Measurements from ENCODE around the gene CCDC152.
"Not testable (repeated sequence)": the region's sequence is repeated elsewhere in the genome, so short reads cannot be mapped to it uniquely, and the experiment has no call there.

CCDC152 gene, protein sequence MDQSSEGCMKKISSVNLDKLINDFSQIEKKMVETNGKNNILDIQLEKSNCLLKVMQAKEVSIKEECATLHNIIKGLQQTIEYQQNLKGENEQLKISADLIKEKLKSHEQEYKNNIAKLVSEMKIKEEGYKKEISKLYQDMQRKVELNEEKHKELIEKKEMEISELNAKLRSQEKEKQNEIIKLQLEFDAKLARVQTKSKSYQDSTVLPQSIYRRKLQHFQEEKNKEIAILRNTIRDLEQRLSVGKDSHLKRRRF

DNA sequence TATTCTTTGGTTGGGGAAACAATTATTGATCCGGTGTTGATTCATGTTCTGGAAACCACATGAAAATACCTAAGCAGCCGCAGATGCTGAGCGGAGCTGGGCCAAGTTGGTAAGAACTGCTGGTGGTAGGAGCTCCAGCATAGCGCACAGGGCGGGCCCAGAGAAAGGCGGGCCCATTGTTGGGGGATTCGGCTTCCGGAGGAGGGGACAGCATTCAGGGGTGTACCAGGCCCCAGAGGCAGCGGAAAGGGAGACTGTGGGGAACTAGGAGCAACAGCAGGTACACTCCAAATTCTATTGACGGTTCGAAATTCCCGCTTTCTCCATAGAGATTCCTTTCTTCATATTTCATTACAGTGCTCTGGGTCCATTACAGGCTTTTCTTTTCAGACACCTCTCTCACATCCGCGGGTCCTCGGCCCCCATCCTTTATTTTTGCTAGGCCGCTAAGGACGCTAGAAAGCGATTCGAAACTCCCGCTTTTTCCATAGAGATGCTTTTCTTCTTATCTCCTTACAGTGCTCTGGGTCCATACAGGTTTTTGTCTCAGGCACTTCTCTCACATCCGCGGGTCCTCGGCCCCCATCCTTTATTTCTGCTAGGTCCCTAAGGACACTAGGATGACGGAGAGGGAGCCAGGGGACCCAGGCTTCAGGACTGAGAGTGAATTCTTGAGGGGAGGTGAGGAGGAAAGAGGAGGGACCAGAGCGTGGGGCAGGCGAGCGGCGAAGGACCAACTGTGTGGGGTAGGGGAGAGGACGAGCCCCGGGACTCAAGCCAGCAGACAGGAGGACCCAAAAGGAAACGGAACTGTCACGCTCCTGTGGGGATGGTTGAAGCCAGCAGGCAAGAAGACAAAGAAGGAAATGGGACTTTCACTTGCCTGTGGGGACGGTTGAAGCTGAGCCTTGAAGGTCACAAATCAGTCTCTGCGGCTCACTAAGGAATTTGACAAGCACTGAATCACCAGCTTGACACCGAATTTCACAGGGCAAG lies at the start of gene CCDC152:
Gene CCDC152 (plus strand): TSS at position 213 of the 996 bp plus-strand sequence. CDS start 2,304 bp downstream, outside the sequence.
- in situ Hi-C loops (cut with MboI; ENCODE audit: low sequenced_read_pairs), result no loop called here

DNA sequence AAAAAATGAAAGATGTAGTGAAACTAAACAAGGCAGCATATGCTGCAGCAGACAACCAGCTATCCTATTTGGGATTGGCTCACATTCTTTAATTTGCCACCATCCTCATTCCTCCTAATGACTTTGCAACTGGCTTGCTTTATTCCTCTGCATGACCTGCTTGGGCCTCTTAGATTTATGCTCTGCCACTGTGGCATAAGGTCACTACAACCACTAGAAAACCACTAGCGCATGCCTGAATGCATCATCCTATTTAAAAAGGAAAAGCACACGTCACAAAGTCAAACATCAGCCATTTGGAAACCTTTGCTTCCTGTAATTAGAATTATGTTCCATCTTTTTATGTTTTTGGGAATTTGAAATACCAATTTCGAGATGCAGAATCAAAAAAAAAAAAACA lies 40.8 kb upstream of the CCDC152 start:
- in situ Hi-C loops (cut with MboI; ENCODE audit: low sequenced_read_pairs), result no loop called here

DNA sequence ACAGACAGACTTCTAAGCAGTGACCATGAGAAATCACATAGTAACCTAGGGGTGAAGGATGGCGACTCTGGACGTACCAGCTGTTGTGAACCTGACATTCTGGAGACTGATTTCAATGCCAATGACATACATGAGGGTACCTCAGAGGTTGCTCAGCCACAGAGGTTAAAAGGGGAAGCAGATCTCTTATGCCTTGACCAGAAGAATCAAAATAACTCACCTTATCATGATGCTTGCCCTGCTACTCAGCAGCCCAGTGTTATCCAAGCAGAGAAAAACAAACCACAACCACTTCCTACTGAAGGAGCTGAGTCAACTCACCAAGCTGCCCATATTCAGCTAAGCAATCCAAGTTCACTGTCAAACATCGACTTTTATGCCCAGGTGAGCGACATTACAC lies 38.0 kb upstream of the CCDC152 start:
- in situ Hi-C loops (cut with MboI; ENCODE audit: low sequenced_read_pairs), result no loop called here

DNA sequence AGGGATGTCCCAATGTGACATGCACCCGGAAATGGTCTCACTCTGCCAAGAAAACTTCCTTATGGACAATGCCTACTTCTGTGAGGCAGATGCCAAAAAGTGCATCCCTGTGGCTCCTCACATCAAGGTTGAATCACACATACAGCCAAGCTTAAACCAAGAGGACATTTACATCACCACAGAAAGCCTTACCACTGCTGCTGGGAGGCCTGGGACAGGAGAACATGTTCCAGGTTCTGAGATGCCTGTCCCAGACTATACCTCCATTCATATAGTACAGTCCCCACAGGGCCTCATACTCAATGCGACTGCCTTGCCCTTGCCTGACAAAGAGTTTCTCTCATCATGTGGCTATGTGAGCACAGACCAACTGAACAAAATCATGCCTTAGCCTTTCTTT lies 37.6 kb upstream of the CCDC152 start:
- in situ Hi-C loops (cut with MboI; ENCODE audit: low sequenced_read_pairs), result no loop called here

DNA sequence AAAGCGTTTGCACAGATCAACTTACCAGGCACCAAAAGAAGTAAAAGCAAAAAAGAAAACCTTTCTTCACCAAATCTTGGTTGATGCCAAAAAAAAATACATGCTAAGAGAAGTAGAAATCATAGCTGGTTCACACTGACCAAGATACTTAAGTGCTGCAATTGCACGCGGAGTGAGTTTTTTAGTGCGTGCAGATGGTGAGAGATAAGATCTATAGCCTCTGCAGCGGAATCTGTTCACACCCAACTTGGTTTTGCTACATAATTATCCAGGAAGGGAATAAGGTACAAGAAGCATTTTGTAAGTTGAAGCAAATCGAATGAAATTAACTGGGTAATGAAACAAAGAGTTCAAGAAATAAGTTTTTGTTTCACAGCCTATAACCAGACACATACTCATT lies 36.4 kb upstream of the CCDC152 start:
- in situ Hi-C loops (cut with MboI; ENCODE audit: low sequenced_read_pairs), result no loop called here

DNA sequence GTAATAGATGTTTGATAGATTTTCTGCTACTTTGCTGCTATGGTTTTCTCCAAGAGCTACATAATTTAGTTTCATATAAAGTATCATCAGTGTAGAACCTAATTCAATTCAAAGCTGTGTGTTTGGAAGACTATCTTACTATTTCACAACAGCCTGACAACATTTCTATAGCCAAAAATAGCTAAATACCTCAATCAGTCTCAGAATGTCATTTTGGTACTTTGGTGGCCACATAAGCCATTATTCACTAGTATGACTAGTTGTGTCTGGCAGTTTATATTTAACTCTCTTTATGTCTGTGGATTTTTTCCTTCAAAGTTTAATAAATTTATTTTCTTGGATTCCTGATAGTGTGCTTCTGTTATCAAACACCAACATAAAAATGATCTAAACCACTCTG lies 35.1 kb upstream of the CCDC152 start:
- in situ Hi-C loops (cut with MboI; ENCODE audit: low sequenced_read_pairs), result no loop called here

DNA sequence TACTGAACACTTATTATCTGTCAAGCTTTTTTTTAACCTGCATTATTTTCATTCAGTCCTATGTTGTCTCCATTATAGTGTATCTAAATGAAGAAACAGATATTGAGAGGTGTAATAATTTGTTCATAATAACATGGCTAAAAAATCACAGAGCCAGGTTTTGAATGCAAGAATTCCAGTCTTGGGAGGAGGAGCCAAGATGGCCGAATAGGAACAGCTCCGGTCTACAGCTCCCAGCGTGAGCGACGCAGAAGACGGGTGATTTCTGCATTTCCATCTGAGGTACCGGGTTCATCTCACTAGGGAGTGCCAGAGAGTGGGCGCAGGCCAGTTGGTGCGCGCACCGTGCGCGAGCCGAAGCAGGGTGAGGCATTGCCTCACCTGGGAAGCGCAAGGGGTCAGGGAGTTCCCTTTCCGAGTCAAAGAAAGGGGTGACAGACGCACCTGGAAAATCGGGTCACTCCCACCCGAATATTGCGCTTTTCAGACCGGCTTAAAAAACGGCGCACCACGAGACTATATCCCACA lies 22.0 kb upstream of the CCDC152 start:
- in situ Hi-C loops (cut with MboI; ENCODE audit: low sequenced_read_pairs), result not testable (repeated sequence)

DNA sequence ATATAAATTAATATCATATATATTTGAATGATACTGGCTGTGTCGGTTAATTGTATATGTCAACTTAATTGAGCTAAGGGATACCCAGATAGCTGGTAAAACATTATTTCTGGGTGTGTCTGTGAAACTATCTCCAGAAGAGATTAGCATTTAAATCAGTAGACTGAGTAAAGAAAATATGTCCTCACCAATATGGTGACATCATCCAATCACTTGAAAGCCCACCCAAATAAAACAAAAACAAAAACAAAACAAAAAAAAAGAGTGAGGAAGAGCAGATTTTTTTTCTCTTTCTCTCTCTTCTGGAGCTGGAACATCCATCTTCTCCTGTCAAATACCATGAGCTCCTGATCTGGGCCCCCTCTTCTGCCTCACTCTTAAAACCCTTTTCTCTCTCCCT lies 15.7 kb upstream of the CCDC152 start:
- in situ Hi-C loops (cut with MboI; ENCODE audit: low sequenced_read_pairs), result no loop called here

DNA sequence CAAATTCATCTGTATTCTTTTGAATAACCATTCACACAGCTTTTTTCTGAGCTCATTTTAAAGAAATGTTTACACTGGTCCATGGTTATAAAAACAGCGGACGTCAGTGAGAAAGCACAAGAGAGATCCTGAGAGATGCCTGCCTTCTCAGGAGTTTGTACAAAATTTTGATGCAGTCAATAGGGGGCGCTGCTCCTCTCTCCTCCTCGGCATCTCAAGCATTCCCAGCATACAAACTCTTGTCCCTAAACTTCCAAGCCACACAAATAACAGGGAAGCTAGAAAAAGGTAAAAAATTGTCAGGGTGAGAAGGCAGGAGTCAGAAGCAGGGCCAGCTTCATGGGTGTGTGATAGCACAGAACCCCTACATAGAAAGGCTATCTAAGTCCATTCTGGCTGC lies 11.2 kb upstream of the CCDC152 start:
- in situ Hi-C loops (cut with MboI; ENCODE audit: low sequenced_read_pairs), result no loop called here

DNA sequence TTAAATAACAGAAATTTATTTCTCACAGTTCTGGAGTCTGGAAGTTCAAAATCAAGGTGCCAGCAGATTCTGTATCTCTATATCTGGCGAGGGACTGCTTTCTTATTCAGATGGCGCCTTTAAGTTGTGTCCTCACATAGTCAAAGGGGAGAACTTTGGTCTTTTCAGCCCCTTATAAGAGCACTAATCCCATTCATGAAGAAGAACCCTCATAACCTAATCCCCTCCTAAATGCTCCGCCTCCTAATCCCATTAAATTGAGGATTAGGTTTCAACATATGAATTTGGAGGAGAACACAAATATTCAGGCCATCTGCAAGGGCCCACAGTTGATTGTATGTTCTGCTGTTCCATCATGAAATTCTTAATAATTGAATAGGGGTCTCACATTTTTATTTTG lies 10.8 kb upstream of the CCDC152 start:
- in situ Hi-C loops (cut with MboI; ENCODE audit: low sequenced_read_pairs), result no loop called here

DNA sequence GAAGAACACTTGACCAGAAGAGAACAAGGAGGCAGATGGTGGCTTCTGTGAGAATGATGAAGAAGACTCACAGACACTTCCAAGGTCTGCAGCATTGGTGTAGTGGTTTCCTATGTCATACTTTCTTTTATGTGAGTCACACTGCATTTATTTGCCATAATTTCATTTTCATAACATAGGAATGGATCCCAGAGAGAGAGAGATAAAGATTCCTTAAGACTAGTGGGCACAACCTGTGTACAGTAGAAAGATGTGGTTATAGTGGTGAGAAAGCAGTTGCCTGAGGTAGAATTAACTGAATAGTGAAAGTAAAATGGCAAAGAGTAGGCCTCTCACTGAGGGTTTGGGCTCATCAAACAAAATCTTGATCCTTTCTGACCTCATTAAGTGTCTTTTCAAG lies 7.6 kb upstream of the CCDC152 start:
- in situ Hi-C loops (cut with MboI; ENCODE audit: low sequenced_read_pairs), result no loop called here

DNA sequence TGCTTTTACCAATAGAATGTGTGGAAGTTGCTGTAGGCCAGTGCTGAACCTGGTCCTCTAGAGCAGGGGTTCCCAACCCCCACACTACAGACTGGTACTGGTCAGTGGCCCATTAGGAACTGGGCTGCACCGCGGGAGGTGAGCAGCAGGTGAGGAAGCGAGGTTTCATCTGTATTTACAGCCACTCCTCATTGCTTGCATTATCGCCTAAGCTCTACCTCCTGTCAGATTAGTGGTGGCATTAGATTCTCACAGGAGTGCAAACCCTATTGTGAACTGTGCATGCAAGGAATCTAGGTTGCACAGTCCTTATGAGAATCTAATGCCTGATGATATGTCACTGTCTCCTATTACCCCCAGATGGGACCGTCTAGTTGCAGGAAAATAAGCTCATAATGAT lies 6.1 kb upstream of the CCDC152 start:
- in situ Hi-C loops (cut with MboI; ENCODE audit: low sequenced_read_pairs), result no loop called here

DNA sequence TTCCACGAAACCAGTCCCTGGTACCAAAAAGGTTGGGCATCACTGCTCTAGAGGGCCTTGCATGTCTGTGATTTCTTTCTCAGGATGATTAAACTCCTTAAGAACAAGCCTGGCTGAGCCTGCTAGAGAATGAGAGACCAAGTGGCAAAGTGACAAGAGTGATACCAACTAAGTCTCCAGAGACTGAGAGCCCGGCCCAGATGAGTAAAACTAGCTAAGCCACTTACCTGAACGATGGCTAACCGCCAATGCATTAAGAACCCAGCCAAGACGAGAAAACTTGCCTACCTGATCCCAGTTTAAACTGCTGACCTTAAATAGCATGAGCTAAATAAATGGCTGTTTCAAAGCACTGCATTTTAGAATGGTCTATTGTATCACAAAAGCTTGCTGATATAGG lies 5.6 kb upstream of the CCDC152 start:
- in situ Hi-C loops (cut with MboI; ENCODE audit: low sequenced_read_pairs), result no loop called here

DNA sequence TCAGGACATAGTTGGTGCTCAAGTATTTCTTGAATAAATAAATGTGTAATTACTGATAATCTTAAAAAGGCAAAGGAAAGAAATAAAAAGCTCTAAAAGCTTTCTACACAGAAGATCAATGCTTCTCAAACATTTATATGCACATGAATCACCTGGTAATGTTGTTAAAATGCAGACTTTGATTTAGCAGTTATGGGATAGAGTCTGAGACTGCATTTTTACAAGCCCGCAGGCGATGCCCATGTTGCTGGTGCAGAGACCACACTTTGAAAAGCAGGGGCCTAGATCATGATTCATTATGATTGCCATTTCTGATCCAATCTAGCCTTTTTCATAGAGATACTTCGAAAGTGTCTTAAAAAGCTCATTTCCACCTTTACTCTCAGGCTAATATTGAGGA lies 3.5 kb upstream of the CCDC152 start:
- in situ Hi-C loops (cut with MboI; ENCODE audit: low sequenced_read_pairs), result no loop called here

DNA sequence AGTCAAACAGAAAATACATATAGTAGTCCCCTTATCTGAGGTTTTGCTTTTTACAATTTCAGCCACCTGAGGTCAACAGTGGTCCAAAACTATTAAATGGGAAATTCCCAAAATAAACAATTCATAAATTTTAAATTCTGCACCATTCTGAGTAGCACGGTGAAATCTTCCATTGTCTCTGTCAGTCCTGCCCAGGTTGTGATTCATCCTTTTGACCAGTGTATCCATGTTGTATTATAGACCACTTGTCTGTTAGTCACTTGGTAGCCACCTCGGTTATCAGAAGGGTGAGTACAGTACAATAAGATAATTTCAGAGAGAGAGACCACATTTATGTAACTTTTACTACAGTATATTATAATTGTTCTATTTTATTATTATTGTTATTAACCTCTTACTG lies 2.8 kb downstream of the CCDC152 start:
- in situ Hi-C loops (cut with MboI; ENCODE audit: low sequenced_read_pairs), result no loop called here

DNA sequence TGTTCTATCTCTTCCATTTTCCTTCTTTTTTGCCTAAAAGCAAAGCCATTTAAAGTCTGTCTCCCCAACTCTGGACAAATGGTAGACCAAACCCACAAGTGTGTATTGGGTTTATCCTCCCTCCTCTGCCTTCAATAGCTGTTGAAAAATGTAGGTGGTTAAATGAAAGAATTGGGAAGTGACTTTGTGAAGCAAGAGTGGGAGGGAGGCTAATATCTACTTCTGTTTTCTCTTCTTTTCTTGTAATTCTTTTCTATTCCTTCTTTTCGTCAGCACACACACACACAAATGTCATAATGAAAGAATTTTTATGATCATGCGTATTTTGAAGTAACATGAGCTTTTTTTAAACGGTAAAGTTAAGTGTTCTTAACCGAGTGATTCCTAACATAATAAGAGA lies 3.8 kb downstream of the CCDC152 start:
- in situ Hi-C loops (cut with MboI; ENCODE audit: low sequenced_read_pairs), result no loop called here

DNA sequence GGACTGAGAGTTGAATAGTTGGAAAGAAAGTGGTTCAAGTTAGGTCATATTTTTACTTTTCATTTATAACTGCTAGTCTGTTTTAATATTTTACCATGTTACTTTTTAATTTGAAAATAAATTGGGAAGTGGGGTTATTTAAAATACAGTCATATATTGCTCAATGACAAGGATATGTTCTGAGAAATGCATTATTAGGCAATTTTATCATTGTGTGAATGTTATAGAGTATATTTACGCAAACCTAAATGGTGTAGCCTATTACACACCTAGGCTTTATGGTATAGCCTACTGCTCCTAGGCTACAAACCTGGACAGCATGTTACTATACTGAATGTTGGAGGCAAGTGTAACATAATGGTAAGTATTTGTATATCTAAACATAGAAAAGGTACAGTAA lies 5.2 kb downstream of the CCDC152 start:
- in situ Hi-C loops (cut with MboI; ENCODE audit: low sequenced_read_pairs), result no loop called here

DNA sequence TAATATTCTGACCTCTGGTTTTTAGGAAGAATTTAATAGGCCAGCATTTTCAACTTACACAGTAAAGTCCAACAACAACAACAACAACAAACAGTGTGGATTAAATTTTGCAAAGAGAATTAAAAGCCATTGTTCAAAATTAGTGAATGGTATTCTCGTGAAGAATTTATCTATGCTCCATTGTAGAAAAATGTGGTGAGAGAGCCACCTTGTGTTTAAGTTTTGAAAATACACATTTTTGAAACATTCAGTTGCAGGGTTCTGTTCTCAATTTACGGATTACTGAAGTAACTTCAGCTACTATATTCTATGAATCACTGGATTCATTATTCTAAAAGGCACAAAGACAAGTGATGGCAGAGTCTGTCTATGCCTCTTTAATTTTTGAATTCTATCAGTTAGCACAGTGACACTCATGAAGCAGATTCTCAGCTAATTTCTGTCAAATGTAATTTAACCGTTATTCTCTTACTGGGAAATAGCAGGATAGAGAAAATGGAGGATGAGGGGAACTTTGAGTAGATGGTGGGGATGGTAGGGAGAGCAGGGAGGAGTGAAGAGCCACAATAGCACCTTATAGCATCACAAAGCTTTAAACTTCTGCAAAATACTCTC lies 11.0 kb downstream of the CCDC152 start:
- in situ Hi-C loops (cut with MboI; ENCODE audit: low sequenced_read_pairs), result no loop called here

DNA sequence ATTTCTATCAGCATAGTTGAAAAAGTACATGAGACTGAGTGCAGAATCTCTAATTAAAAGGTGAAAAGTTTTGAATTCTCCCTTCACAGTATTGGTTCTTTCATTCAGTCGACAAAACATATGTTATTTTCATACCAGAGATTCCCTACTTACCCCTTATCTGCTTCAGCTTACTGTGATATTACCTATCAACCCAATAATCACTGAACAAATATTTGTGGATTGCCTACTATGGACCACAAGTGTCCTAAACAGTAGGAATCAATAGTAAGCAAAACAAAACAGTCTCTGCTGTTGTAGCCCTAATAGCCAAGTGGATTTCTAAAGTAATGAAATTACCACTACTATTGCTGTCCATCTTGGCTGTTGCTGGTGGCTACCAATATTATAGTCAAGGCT lies 11.5 kb downstream of the CCDC152 start:
- in situ Hi-C loops (cut with MboI; ENCODE audit: low sequenced_read_pairs), result no loop called here

DNA sequence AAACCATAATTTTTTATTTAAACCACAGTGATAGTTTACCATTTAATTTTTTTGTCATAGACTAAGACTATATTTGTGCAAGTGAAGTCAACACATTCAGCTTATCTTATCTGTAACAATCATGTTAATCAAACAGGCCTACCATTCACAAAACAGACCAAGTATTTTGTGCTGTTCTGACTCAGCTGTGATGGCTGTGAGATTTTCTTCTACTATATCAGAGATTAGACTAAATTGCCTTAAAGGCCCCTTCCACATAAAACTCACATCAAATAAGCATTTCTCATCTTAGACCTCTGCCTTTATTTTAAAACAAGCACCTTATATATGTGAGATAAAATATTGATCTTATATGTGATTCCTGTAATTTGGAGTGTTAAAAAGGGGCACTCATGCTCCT lies 13.4 kb downstream of the CCDC152 start:
- in situ Hi-C loops (cut with MboI; ENCODE audit: low sequenced_read_pairs), result no loop called here

DNA sequence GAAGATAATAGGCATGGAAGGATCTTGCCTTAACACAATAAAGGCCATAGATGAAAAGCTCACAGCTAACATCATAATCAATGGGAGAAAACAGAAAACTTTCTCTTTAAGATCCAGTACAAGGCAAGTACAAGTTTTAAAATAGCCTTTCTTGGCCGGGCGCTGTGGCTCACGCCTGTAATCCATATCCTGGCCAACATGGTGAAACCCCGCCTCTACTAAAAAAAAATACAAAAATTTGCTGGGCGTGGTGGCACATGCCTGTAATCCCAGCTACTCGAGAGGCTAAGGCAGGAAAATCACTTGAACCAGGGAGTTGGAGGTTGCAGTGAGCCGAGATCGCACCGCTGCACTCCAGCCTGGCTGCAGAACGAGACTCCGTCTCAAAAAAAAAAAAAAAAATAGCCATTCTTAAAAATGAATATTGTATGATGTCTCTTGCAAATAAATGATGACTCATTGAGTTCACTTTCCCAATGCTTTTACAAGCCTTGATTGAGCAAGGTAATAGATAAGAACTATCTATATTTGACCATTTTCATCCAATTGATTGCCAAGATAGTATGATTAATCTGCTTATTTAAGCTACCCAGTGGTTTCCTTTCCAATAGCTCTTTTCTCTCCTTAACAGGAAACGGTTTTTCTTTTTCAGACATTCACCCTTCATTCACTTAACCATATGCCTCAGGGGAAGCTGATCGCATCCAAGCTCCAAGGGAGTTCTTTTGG lies 15.8 kb downstream of the CCDC152 start:
- in situ Hi-C loops (cut with MboI; ENCODE audit: low sequenced_read_pairs), result no loop called here
